Hepatocyte (in vitro differentiated cells): ENCODE results near the gene PIP4K2C.
"Not testable (repeated sequence)": the region's sequence is repeated elsewhere in the genome, so short reads cannot be mapped to it uniquely, and the experiment has no call there.

Experiments
- EZH2 ChIP-seq: fragments of 200-600 bp; sonication (generic); IDR thresholded peaks from 2 replicates; pipeline ENCODE4 v1.6.1; 2016; ENCODE audit warnings: antibody characterized with exemption, mild to moderate bottlenecking, borderline replicate concordance
- EZH2phosphoT487 ChIP-seq: fragments of 200-600 bp; sonication (generic); IDR thresholded peaks from one replicate; pipeline ENCODE4 v1.6.1; 2018; ENCODE audit warnings: antibody characterized with exemption, mild to moderate bottlenecking, low read depth, moderate library complexity; ENCODE audit not compliant: unreplicated experiment, severe bottlenecking
- TF ChIP-seq, protein P1 (sequence below): fragments of 200-600 bp; sonication (generic); IDR thresholded peaks from 2 replicates; pipeline ENCODE4 v1.5.1; 2016; ENCODE audit warnings: antibody characterized with exemption, mild to moderate bottlenecking; ENCODE audit not compliant: poor library complexity

DNA sequence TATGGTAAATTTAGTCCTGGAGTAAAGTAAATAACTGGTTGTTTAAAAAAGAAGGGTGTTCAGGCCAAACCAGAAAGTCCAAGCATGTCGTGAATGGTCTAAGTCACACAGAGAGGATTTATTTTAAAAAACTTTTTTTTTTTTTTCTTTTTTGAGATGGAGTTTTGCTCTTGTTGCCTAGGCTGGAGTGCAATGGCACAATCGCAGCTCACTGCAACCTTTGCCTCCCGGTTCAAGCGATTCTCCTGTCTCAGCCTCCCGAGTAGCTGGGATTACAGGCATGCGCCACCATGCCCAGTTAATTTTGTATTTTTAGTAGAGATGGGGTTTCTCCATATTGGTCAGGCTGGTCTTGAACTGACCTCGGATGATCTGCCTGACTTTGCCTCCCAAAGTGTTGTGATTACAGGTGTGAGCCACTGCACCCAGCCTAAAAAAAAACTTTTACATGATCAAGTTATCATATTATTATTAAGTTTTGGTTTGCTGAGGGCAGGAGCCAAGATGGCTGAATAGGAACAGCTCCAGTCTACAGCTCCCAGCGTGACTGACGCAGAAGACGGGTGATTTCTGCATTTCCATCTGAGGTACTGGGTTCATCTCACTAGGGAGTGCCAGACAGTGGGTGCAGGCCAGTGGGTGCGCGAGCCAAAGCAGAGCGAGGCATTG lies 55.1 kb downstream of the PIP4K2C start:
- TF ChIP-seq, protein P1, sequence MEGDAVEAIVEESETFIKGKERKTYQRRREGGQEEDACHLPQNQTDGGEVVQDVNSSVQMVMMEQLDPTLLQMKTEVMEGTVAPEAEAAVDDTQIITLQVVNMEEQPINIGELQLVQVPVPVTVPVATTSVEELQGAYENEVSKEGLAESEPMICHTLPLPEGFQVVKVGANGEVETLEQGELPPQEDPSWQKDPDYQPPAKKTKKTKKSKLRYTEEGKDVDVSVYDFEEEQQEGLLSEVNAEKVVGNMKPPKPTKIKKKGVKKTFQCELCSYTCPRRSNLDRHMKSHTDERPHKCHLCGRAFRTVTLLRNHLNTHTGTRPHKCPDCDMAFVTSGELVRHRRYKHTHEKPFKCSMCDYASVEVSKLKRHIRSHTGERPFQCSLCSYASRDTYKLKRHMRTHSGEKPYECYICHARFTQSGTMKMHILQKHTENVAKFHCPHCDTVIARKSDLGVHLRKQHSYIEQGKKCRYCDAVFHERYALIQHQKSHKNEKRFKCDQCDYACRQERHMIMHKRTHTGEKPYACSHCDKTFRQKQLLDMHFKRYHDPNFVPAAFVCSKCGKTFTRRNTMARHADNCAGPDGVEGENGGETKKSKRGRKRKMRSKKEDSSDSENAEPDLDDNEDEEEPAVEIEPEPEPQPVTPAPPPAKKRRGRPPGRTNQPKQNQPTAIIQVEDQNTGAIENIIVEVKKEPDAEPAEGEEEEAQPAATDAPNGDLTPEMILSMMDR: not testable (repeated sequence)
- TF ChIP-seq EZH2, EZH2phosphoT487: not testable (repeated sequence)
